Liver (tissue), 9 donors: ENCODE measurements around the gene GTF2IRD1. TPM values are rescaled to one million over a fixed set of nuclear protein-coding genes. Genes with fewer than 3 reads are reported as not detected.
A peak's percentile ranks its signal among the peaks of the same experiment; 100 is the strongest.

Source experiments
- DNase-seq: peaks from one replicate; pipeline ENCODE4 v3.0.0-alpha.2; 2017; ENCODE audit warnings: low spot score
- H3K27ac ChIP-seq, 2 donors: one replicate each; pipeline ENCODE4 v1.7.0; 2013; ENCODE audit warnings: inconsistent platforms in 2 of 2, low read length in 2 of 2, control low read depth in 1 of 2, low read depth in 1 of 2, mild to moderate bottlenecking in 1 of 2
- H3K27me3 ChIP-seq, 4 donors: one replicate each; pipeline versions ENCODE4 v1.6.1 to v1.7.0; 2013; ENCODE audit warnings: low read length in 3 of 4, inconsistent platforms in 1 of 4, mild to moderate bottlenecking in 1 of 4, moderate library complexity in 1 of 4; ENCODE audit not compliant: control insufficient read depth in 4 of 4, insufficient read depth in 4 of 4
- H3K36me3 ChIP-seq, 4 donors: one replicate each; pipeline versions ENCODE4 v1.6.1 to v1.7.0; 2013; ENCODE audit warnings: low read length in 3 of 4, mild to moderate bottlenecking in 3 of 4, low read depth in 1 of 4, moderate library complexity in 1 of 4; ENCODE audit not compliant: control insufficient read depth in 4 of 4, insufficient read depth in 3 of 4
- H3K4me1 ChIP-seq, 4 donors: one replicate each; pipeline versions ENCODE4 v1.6.1 to v1.7.0; 2013; ENCODE audit warnings: low read length in 3 of 4, mild to moderate bottlenecking in 3 of 4, moderate library complexity in 1 of 4; ENCODE audit not compliant: control insufficient read depth in 4 of 4, insufficient read depth in 4 of 4
- H3K4me3 ChIP-seq, 3 donors: one replicate each; pipeline versions ENCODE4 v1.6.1 to v1.7.0; 2013; ENCODE audit warnings: low read length in 3 of 3, control low read depth in 1 of 3, low read depth in 1 of 3, mild to moderate bottlenecking in 1 of 3
- H3K9ac ChIP-seq, 2 donors: one replicate each; pipeline ENCODE4 v1.7.0; 2013; ENCODE audit warnings: low read length in 2 of 2, mild to moderate bottlenecking in 2 of 2, moderate library complexity in 2 of 2, control low read depth in 1 of 2, low read depth in 1 of 2
- H3K9me3 ChIP-seq, 4 donors: one replicate each; pipeline versions ENCODE4 v1.6.1 to v1.7.0; 2013; ENCODE audit warnings: low read length in 3 of 4; ENCODE audit not compliant: control insufficient read depth in 4 of 4
- CTCF ChIP-seq: fragments of 150-350 bp; IDR thresholded peaks from 2 replicates; pipeline ENCODE4 v1.5.1; 2017; ENCODE audit warnings: improper control_type of control experiment, low read depth, low read length; ENCODE audit not compliant: missing input control
- EGR1 ChIP-seq, 2 donors: IDR thresholded peaks; 2 replicates each; pipeline ENCODE4 v1.6.1; 2016 to 2018; ENCODE audit warnings: antibody characterized with exemption in 2 of 2, low read depth in 2 of 2
- FOXA1 ChIP-seq: IDR thresholded peaks from 2 replicates; pipeline ENCODE4 v1.6.1; 2016; ENCODE audit warnings: antibody characterized with exemption
- FOXA2 ChIP-seq: IDR thresholded peaks from 2 replicates; pipeline ENCODE4 v1.6.1; 2016; ENCODE audit warnings: antibody characterized with exemption
- GABPA ChIP-seq, 2 donors: IDR thresholded peaks in 1 of 2; conservative IDR thresholded peaks in 1 of 2; 2 replicates each; pipeline ENCODE4 v1.6.1; 2016; ENCODE audit warnings: antibody characterized with exemption in 2 of 2, mild to moderate bottlenecking in 1 of 2, moderate library complexity in 1 of 2
- HNF4A ChIP-seq, 2 donors: conservative IDR thresholded peaks; 2 replicates each; pipeline ENCODE4 v1.6.1; 2016; ENCODE audit warnings: antibody characterized with exemption in 2 of 2, mild to moderate bottlenecking in 2 of 2
- HNF4G ChIP-seq: IDR thresholded peaks from 2 replicates; pipeline ENCODE4 v1.6.1; 2016; ENCODE audit warnings: antibody characterized with exemption
- JUND ChIP-seq, 2 donors: IDR thresholded peaks; 2 replicates each; pipeline ENCODE4 v1.6.1; 2016; ENCODE audit warnings: antibody characterized with exemption in 2 of 2
- NR2F2 ChIP-seq: IDR thresholded peaks from 2 replicates; pipeline ENCODE4 v1.6.1; 2016; ENCODE audit warnings: antibody characterized with exemption
- RAD21 ChIP-seq, 2 donors: IDR thresholded peaks; 2 replicates each; pipeline ENCODE4 v1.6.1; 2016; ENCODE audit warnings: antibody characterized with exemption in 2 of 2, mild to moderate bottlenecking in 2 of 2
- RXRA ChIP-seq, 2 donors: IDR thresholded peaks; 2 replicates each; pipeline ENCODE4 v1.6.1; 2017 to 2018; ENCODE audit warnings: antibody characterized with exemption in 2 of 2, mild to moderate bottlenecking in 1 of 2
- SP1 ChIP-seq: IDR thresholded peaks from 2 replicates; pipeline ENCODE4 v1.6.1; 2018; ENCODE audit warnings: antibody characterized with exemption, mild to moderate bottlenecking
- TAF1 ChIP-seq: conservative IDR thresholded peaks from 2 replicates; pipeline ENCODE4 v1.6.1; 2016; ENCODE audit warnings: antibody characterized with exemption, mild to moderate bottlenecking
- WGBS: extraction: QIAGEN DNeasy Blood & Tissue Kit; methylation state at CpG from one replicate; pipeline ENCODE4 v1.1.7; 2013; 5-methylcytosine and 5-hydroxymethylcytosine counted together
- polyA plus RNA-seq, 2 donors: library from polyadenylated mRNA; stranded (reverse) in 1 of 2; unstranded in 1 of 2; fragments of 200-250 nt in 1 of 2; fragments of >200 nt in 1 of 2; fragmentation: Nextera tagmentation in 1 of 2; extraction: Ambion mirVana in 1 of 2; gene quantifications; one replicate each; pipeline versions ENCODE4 v1.2.1 to v1.2.3, GENCODE V29; 2013 to 2015
- total RNA-seq, 2 donors: library from RNA; depleted of rRNA; stranded (reverse); fragments of >200 nt; gene quantifications; one replicate each; pipeline ENCODE4 v1.2.3, GENCODE V29; 2014
- TF ChIP-seq, protein P1 (sequence below): IDR thresholded peaks from 2 replicates; pipeline ENCODE4 v1.6.1; 2016; ENCODE audit warnings: antibody characterized with exemption
- TF ChIP-seq, protein P2 (sequence below): IDR thresholded peaks from 2 replicates; pipeline ENCODE4 v1.6.1; 2016; ENCODE audit warnings: antibody characterized with exemption
- TF ChIP-seq, protein P3 (sequence below): IDR thresholded peaks from 2 replicates; pipeline ENCODE4 v1.6.1; 2016; ENCODE audit warnings: antibody characterized with exemption
- donor health status: healthy.
- donor health status: healthy.
- donor health status: healthy.
- donor health status: healthy.
- donor health status: healthy.

Gene GTF2IRD1
- total and polyA plus RNA-seq, 4 donors, result 2.0 to 7.4 (median 3.3) TPM

DNA sequence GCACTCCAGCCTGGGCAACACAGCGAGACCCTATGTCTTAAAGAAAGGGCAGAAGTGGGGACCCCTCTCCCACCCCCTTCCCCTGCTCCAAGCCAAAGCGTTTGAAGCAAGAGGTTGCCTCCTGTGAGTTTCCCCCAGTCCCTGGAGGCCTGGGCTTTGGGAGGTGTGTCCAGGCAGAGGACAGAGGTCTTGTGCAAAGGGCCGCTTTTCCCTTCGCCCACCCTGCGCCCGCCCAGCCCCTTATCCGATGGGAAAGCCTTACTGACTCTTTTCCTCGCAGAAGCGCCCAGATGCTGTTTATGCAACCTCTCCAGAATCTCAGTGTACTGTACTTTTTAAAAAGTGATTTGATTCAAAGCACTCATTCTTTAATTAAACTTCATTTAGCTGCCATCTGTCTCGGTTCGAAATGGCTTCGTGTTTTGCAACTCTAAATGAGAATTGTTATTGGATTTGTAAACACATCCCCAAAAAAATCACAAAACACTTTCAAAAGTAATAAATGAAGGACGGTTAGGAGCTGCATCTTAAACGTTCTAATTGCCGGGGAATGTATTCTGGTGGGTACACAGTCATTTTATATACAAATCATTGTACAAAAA is 153.3 kb downstream of the GTF2IRD1 start:
- Histone ChIP-seq H3K36me3 (no peaks in the 10 kb centered on the region), H3K27ac (peak overlapping the region; percentile 67 to 78), H3K4me3 (peak overlapping the region; percentile 56 to 58 (median 57)), H3K4me1 (peaks cover 0 to 19% (median 7%) of the 10 kb centered on the region in 4 donors), H3K9me3 (no peaks in the 10 kb centered on the region), H3K27me3 (no peaks in the 10 kb centered on the region), H3K9ac (peak overlapping the region in 1 of 2 donors; percentile 6)
- 43% methylated on average over 15 of the region's 15 CpGs for WGBS
- TF ChIP-seq RAD21 (IDR thresholded peaks at IDR 0.05), result no peak
- TF ChIP-seq GABPA (IDR thresholded peaks at IDR 0.05 in 1 of 2, conservative IDR thresholded peaks at IDR 0.05 in 1 of 2), result no peak
- no peak for TF ChIP-seq EGR1 (IDR thresholded peaks at IDR 0.05; ENCODE audit: low read depth in 2 of 2)
- no peak for TF ChIP-seq CTCF
- TF ChIP-seq, protein P1, sequence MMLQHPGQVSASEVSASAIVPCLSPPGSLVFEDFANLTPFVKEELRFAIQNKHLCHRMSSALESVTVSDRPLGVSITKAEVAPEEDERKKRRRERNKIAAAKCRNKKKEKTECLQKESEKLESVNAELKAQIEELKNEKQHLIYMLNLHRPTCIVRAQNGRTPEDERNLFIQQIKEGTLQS, result no peak
- no peak for TF ChIP-seq NR2F2
- TF ChIP-seq, protein P2, sequence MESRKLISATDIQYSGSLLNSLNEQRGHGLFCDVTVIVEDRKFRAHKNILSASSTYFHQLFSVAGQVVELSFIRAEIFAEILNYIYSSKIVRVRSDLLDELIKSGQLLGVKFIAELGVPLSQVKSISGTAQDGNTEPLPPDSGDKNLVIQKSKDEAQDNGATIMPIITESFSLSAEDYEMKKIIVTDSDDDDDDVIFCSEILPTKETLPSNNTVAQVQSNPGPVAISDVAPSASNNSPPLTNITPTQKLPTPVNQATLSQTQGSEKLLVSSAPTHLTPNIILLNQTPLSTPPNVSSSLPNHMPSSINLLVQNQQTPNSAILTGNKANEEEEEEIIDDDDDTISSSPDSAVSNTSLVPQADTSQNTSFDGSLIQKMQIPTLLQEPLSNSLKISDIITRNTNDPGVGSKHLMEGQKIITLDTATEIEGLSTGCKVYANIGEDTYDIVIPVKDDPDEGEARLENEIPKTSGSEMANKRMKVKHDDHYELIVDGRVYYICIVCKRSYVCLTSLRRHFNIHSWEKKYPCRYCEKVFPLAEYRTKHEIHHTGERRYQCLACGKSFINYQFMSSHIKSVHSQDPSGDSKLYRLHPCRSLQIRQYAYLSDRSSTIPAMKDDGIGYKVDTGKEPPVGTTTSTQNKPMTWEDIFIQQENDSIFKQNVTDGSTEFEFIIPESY, result no peak
- TF ChIP-seq, protein P3, sequence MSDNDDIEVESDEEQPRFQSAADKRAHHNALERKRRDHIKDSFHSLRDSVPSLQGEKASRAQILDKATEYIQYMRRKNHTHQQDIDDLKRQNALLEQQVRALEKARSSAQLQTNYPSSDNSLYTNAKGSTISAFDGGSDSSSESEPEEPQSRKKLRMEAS, result no peak
- TF ChIP-seq SP1, result no peak
- no peak for TF ChIP-seq TAF1
- TF ChIP-seq FOXA2, result no peak
- TF ChIP-seq JUND (IDR thresholded peaks at IDR 0.05), result no peak
- TF ChIP-seq FOXA1, result no peak
- no peak for TF ChIP-seq HNF4G
- no peak for TF ChIP-seq RXRA (IDR thresholded peaks at IDR 0.05)
- no peak for TF ChIP-seq HNF4A (conservative IDR thresholded peaks at IDR 0.05)
- DNase-seq, result no peak

GRCh38 chr7:74612015-74612829 is 158.5 kb downstream of the GTF2IRD1 start:
- Histone ChIP-seq H3K4me1 (peaks cover 0 to 6% (median 2%) of the 10 kb centered on the region in 4 donors), H3K9ac (no peak overlapping the region), H3K4me3 (no peak overlapping the region), H3K27ac (no peak overlapping the region), H3K27me3 (no peaks in the 10 kb centered on the region), H3K9me3 (no peaks in the 10 kb centered on the region), H3K36me3 (no peaks in the 10 kb centered on the region)
- TF ChIP-seq RXRA (IDR thresholded peaks at IDR 0.05), result no peak
- TF ChIP-seq NR2F2, result no peak
- no peak for TF ChIP-seq HNF4G
- TF ChIP-seq FOXA2, result no peak
- TF ChIP-seq, protein P2, result no peak
- TF ChIP-seq, protein P1, result no peak
- no peak for TF ChIP-seq TAF1
- no peak for TF ChIP-seq GABPA (IDR thresholded peaks at IDR 0.05 in 1 of 2, conservative IDR thresholded peaks at IDR 0.05 in 1 of 2)
- no peak for TF ChIP-seq FOXA1
- TF ChIP-seq CTCF, result no peak
- TF ChIP-seq SP1, result no peak
- DNase-seq, result no peak
- WGBS, result 79% methylated on average over 11 of the region's 11 CpGs
